Endothelial cell of umbilical vein (primary cell): Measurements from ENCODE around the gene ABTB1. TPM values are rescaled to one million over a fixed set of nuclear protein-coding genes. Genes with fewer than 3 reads are reported as not detected.

Source experiments
- BruUV-seq: library from RNA; stranded (reverse); fragments of 400-500 nt; replicated peaks from 2 replicates; lab custom pipeline; 2021; lab: Mats Ljungman, UMichigan
- CTCF ChIA-PET: fragments of 300-600, 350-600 bp; sonication (Branson Sonifier 250); formaldehyde crosslinking; loops from one replicate; lab custom pipeline; 2021; ENCODE audit warnings: antibody characterized with exemption, inconsistent platforms; lab: Charles Lee
- POLR2A ChIA-PET: fragments of 300-600, 350-600 bp; sonication (Branson Sonifier 250); formaldehyde crosslinking; loops from one replicate; lab custom pipeline; 2021; ENCODE audit warnings: antibody characterized with exemption, inconsistent platforms; lab: Charles Lee
- DNase-seq: peaks from one replicate; pipeline ENCODE4 v3.0.0-alpha.2; 2011; ENCODE audit warnings: low read depth, low spot score
- FAIRE-seq: peaks from 2 replicates; lab custom pipeline; 2011; peaks lifted over from hg19 to GRCh38; lab: Jason Lieb, UNC
- H2AFZ ChIP-seq: 2 replicates; pipeline ENCODE4 v1.6.0; 2012; ENCODE audit warnings: low read depth, low read length, control low read depth, inconsistent platforms
- H3K27ac ChIP-seq: 2 replicates; pipeline ENCODE4 v1.5.1; 2011; ENCODE audit warnings: low read depth, mild to moderate bottlenecking, control low read depth, low read length, moderate library complexity; ENCODE audit not compliant: insufficient read depth
- H3K27me3 ChIP-seq, 2 experiments: 2 replicates each; pipeline versions ENCODE4 v1.6.0 to v1.6.1; 2011; ENCODE audit warnings: low read length in 2 of 2, mixed read lengths in 1 of 2; ENCODE audit not compliant: control insufficient read depth in 2 of 2, insufficient read depth in 2 of 2
- H3K36me3 ChIP-seq, 2 experiments: 2 replicates in 1 of 2; 3 replicates in 1 of 2; pipeline ENCODE4 v1.5.1; 2011; ENCODE audit warnings: low read length in 2 of 2, mild to moderate bottlenecking in 1 of 2, moderate library complexity in 1 of 2; ENCODE audit not compliant: control insufficient read depth in 2 of 2, insufficient read depth in 2 of 2; ENCODE audit errors: extremely low read depth in 1 of 2
- H3K4me1 ChIP-seq: 3 replicates; pipeline ENCODE4 v1.5.1; 2011; ENCODE audit warnings: mild to moderate bottlenecking, low read length; ENCODE audit not compliant: control insufficient read depth, insufficient read depth; ENCODE audit errors: extremely low read depth
- H3K4me2 ChIP-seq: 2 replicates; pipeline ENCODE4 v1.6.1; 2011; ENCODE audit warnings: low read length, control low read depth, mixed read lengths; ENCODE audit not compliant: insufficient read depth
- H3K4me3 ChIP-seq, 3 experiments: fragments of 200-600 bp in 1 of 3; sonication (generic), shearing (Covaris generic) in 1 of 3; replicated peaks in 1 of 3; 2 replicates each; pipeline ENCODE4 v1.5.1; 2011 to 2016; ENCODE audit warnings: control low read depth in 3 of 3, low read length in 3 of 3, mild to moderate bottlenecking in 2 of 3, inconsistent platforms in 1 of 3, low read depth in 1 of 3, moderate library complexity in 1 of 3; ENCODE audit not compliant: insufficient read depth in 1 of 3
- H3K79me2 ChIP-seq: 2 replicates; pipeline ENCODE4 v1.6.0; 2012; ENCODE audit warnings: low read length, inconsistent platforms; ENCODE audit not compliant: control insufficient read depth, insufficient read depth
- H3K9ac ChIP-seq: replicated peaks from 2 replicates; pipeline ENCODE3; 2011; ENCODE audit warnings: low read length, control low read depth; ENCODE audit not compliant: insufficient read depth; ENCODE audit errors: extremely low read depth
- H3K9me1 ChIP-seq: replicated peaks from 3 replicates; pipeline ENCODE4 v1.6.0; 2011; ENCODE audit warnings: mild to moderate bottlenecking, low read length; ENCODE audit not compliant: control insufficient read depth, insufficient read depth; ENCODE audit errors: extremely low read depth
- H3K9me3 ChIP-seq: replicated peaks from 2 replicates; pipeline ENCODE4 v1.5.1; 2012; ENCODE audit warnings: low read length, inconsistent platforms; ENCODE audit not compliant: control insufficient read depth, insufficient read depth
- H4K20me1 ChIP-seq: replicated peaks from 2 replicates; pipeline ENCODE3; 2011; ENCODE audit warnings: mild to moderate bottlenecking, low read length; ENCODE audit not compliant: control insufficient read depth, insufficient read depth; ENCODE audit errors: extremely low read depth
- CTCF ChIP-seq, 2 donors: IDR thresholded peaks; 1 replicate in 1 of 2; 2 replicates in 1 of 2; pipeline ENCODE4 v1.5.1; 2011; ENCODE audit warnings: low read length in 2 of 2, mild to moderate bottlenecking in 2 of 2, moderate library complexity in 2 of 2, control low read depth in 1 of 2, inconsistent platforms in 1 of 2, low read depth in 1 of 2; ENCODE audit not compliant: insufficient read depth in 1 of 2; ENCODE audit errors: extremely low read depth in 1 of 2
- EZH2 ChIP-seq: IDR thresholded peaks from 2 replicates; pipeline ENCODE4 v1.6.1; 2012; ENCODE audit warnings: borderline replicate concordance, low read depth, mild to moderate bottlenecking, moderate library complexity, low read length, inconsistent platforms; ENCODE audit not compliant: severe bottlenecking
- FOS ChIP-seq: IDR thresholded peaks from 2 replicates; pipeline ENCODE4 v1.6.1; 2011; ENCODE audit warnings: mild to moderate bottlenecking, low read length, moderate library complexity, borderline replicate concordance; ENCODE audit not compliant: insufficient read depth
- GATA2 ChIP-seq: IDR thresholded peaks from 2 replicates; pipeline ENCODE4 v1.7.0; 2011; ENCODE audit warnings: low read depth, mild to moderate bottlenecking, moderate library complexity, mixed read lengths, low read length; ENCODE audit not compliant: insufficient read length, insufficient read depth
- JUN ChIP-seq: IDR thresholded peaks from 2 replicates; pipeline ENCODE4 v1.6.1; 2011; ENCODE audit warnings: borderline replicate concordance, low read depth; ENCODE audit not compliant: insufficient read length, insufficient read depth
- MAX ChIP-seq: IDR thresholded peaks from 2 replicates; pipeline ENCODE4 v1.6.1; 2011; ENCODE audit not compliant: insufficient read depth, insufficient read length
- MYC ChIP-seq: IDR thresholded peaks from one replicate; pipeline ENCODE4 v1.6.1; 2011; ENCODE audit warnings: mild to moderate bottlenecking, low read depth, low read length
- POLR2A ChIP-seq: IDR thresholded peaks from 2 replicates; pipeline ENCODE4 v1.6.1; 2012; ENCODE audit warnings: low read depth, mild to moderate bottlenecking, control low read depth, low read length
- POLR2AphosphoS5 ChIP-seq: IDR thresholded peaks from 2 replicates; pipeline ENCODE4 v1.6.1; 2012; ENCODE audit warnings: low read depth, mild to moderate bottlenecking, control low read depth, low read length, moderate library complexity; ENCODE audit not compliant: insufficient read depth
- dilution Hi-C: fragments of 300-500 bp; cut with MboI; formaldehyde crosslinking; loops from one replicate; pipeline ENCODE4 v1.15.0; 2019; ENCODE audit warnings: low sequenced_read_pairs; ENCODE audit not compliant: extremely low pct_ligation_motif_present
- intact Hi-C: fragments of 100-400 bp; cut with micrococcal nuclease; formaldehyde crosslinking; loops from one replicate; pipeline ENCODE4 v1.10.0; 2022
- polyA plus RNA-seq, 4 experiments: library from polyadenylated mRNA; depleted of rRNA in 3 of 4; stranded (reverse) in 3 of 4; unstranded in 1 of 4; fragments of >200 nt; gene quantifications; 2 replicates each; pipeline versions ENCODE4 v1.2.1 to v1.2.3, GENCODE V29; 2011 to 2012; ENCODE audit warnings: missing spikeins in 1 of 4
- total RNA-seq: library from RNA; stranded (reverse); gene quantifications from 2 replicates; pipeline ENCODE4 v1.2.3, GENCODE V29; 2021

ABTB1 gene
- total and polyA plus RNA-seq, 2 donors (not counting 3 experiments of a cell fraction or from before 2014, with no cell fraction given), result 15.2 to 25.1 TPM

GRCh38 chr3:127690106-127690505 lies 17.4 kb downstream of the ABTB1 start:
- intact Hi-C loops, result loop anchor here (10.0 kb wide), 1 partner anchor 285 kb away; no protein-coding TSS in a partner anchor
- BruUV-seq, result no TSS peak
- DNase-seq, result no peak

More at GRCh38 chr3:127690106-127690505, 17.4 kb downstream of the ABTB1 start:
- Histone ChIP-seq H2AFZ (no peak overlapping the region), H3K9ac (no peak overlapping the region), H3K4me2 (no peak overlapping the region), H3K79me2 (no peaks in the 10 kb centered on the region), H3K9me3 (no peaks in the 10 kb centered on the region), H3K27me3 (no peaks in the 10 kb centered on the region), H3K4me1 (no peaks in the 10 kb centered on the region), H4K20me1 (no peaks in the 10 kb centered on the region), H3K9me1 (no peaks in the 10 kb centered on the region), H3K36me3 (peaks cover 2 to 3% of the 10 kb centered on the region in 2 experiments), H3K27ac (no peak overlapping the region), H3K4me3 (no peak overlapping the region)
- TF ChIP-seq JUN (no peak), FOS (no peak), CTCF (IDR thresholded peaks at IDR 0.05; ENCODE audit: extremely low read depth in 1 of 2, insufficient read depth in 1 of 2, low read depth in 1 of 2, low read length in 2 of 2) (no peak), GATA2 (no peak), POLR2A (no peak), EZH2 (no peak), MAX (no peak), MYC (no peak), POLR2AphosphoS5 (no peak)
- dilution Hi-C loops, result no loop called here
- CTCF ChIA-PET, result interaction anchor here (1.2 to 2.6 kb wide), 5 partner anchors 38 to 270 kb away, joined by 3 to 31 read pairs (median 6); partner anchors contain the start of gene MGLL
- POLR2A ChIA-PET, result no interaction called here
- FAIRE-seq, result no peak
